GM20000 (cell line): ENCODE measurements around the gene ARL15.

Source experiments
- DNase-seq: peaks from one replicate; pipeline ENCODE4 v3.0.0; 2012; ENCODE audit warnings: low spot score
- TF ChIP-seq, protein P1 (sequence below): IDR thresholded peaks from 2 replicates; pipeline ENCODE4 v1.5.1; 2012; ENCODE audit warnings: mild to moderate bottlenecking, control low read depth; ENCODE audit errors: extremely low read depth, missing control alignments

ARL15 gene

GRCh38 chr5:54212331-54212730 lies 98.0 kb downstream of the ARL15 start:
- TF ChIP-seq, protein P1, sequence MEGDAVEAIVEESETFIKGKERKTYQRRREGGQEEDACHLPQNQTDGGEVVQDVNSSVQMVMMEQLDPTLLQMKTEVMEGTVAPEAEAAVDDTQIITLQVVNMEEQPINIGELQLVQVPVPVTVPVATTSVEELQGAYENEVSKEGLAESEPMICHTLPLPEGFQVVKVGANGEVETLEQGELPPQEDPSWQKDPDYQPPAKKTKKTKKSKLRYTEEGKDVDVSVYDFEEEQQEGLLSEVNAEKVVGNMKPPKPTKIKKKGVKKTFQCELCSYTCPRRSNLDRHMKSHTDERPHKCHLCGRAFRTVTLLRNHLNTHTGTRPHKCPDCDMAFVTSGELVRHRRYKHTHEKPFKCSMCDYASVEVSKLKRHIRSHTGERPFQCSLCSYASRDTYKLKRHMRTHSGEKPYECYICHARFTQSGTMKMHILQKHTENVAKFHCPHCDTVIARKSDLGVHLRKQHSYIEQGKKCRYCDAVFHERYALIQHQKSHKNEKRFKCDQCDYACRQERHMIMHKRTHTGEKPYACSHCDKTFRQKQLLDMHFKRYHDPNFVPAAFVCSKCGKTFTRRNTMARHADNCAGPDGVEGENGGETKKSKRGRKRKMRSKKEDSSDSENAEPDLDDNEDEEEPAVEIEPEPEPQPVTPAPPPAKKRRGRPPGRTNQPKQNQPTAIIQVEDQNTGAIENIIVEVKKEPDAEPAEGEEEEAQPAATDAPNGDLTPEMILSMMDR, result no peak
- no peak for DNase-seq

- no peak for DNase-seq
- TF ChIP-seq, protein P1, result no peak
These were observed 98.5 kb downstream of the ARL15 start for GRCh38 chr5:54211912-54212311.

DNA sequence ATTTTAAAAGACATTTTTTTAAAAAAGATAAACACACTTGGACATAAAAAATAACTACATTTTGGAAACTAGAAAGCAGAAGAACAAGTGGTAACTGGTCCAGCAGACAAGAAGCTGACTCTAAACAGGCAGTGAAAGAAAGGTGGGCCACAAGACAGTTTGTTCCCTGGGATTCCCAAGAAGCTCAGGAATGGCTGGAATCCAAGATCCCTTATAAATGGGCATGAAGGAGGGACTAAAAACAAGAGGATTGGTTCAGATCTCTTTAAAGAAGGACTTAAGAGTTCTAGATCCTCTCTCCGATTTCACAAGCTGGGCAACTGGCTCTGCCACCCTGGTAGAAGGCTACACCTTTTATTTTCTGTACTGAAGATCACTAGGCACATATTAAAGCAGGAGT lies 102.8 kb downstream of the ARL15 start:
- TF ChIP-seq, protein P1, result no peak
- no peak for DNase-seq

GRCh38 chr5:54206580-54207229 lies 103.7 kb downstream of the ARL15 start:
- DNase-seq, result no peak
- TF ChIP-seq, protein P1, result no peak

DNA sequence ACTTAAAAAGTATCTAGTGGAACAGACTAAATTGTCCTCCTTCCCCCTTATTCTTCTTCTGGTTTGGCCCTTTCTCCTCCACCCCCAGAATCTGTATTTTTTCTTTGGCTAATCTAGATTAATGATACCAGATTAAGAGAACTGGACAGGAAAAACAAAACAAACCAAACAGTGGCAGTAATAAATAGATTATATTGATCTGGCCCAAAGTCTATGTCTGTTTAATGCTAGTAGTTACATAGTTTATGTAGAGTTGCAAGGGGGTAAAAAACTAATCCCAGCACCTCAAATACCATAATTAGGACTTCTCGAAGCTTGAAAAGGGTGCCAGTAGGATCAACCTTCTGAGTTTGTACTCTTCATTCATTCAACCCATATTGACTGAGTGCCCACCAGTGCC lies 104.5 kb downstream of the ARL15 start:
- DNase-seq, result no peak
- TF ChIP-seq, protein P1, result no peak

DNA sequence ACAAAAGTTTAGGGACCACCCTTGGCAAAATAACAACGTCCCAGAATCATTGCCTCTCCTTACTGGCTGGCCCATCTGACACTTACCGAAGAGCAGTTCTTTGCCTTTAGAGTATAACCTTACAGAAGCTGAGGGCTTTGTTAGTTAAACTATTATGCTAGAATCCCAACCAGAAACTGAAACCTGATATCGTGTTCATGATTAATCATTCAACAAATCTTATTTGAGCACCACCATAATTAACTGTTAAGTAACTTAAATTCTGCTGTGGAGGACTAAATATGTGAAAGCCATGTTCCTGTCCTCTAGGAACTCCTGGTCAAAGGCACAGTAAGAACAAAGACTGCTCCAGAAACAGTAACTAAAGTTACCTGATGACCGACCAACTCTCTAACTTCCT lies 104.9 kb downstream of the ARL15 start:
- TF ChIP-seq, protein P1, result no peak
- DNase-seq, result no peak

- TF ChIP-seq, protein P1, result no peak
- DNase-seq, result no peak
These were observed 113.4 kb downstream of the ARL15 start for GRCh38 chr5:54197018-54197417.
